Ectodermal cell (in vitro differentiated cells): Measurements from ENCODE around the gene SNTB2.

Source experiments
- H3K27ac ChIP-seq: 2 replicates; pipeline ENCODE4 v1.7.0; 2013; ENCODE audit warnings: mild to moderate bottlenecking, low read depth, low read length; ENCODE audit not compliant: insufficient read depth, poor library complexity, severe bottlenecking
- H3K27me3 ChIP-seq: 2 replicates; pipeline ENCODE4 v1.7.0; 2013; ENCODE audit warnings: mild to moderate bottlenecking, low read length; ENCODE audit not compliant: insufficient read depth, control insufficient read depth, poor library complexity, severe bottlenecking
- H3K36me3 ChIP-seq: one replicate; pipeline ENCODE4 v1.7.0; 2013; ENCODE audit warnings: low read length; ENCODE audit not compliant: control insufficient read depth, insufficient read depth
- H3K4me1 ChIP-seq: one replicate; pipeline ENCODE4 v1.7.0; 2013; ENCODE audit warnings: low read length; ENCODE audit not compliant: control insufficient read depth, insufficient read depth
- H3K4me3 ChIP-seq: 2 replicates; pipeline ENCODE4 v1.7.0; 2013; ENCODE audit warnings: low read depth, low read length, control low read depth; ENCODE audit not compliant: insufficient read depth
- H3K9me3 ChIP-seq: 2 replicates; pipeline ENCODE4 v1.7.0; 2013; ENCODE audit warnings: mild to moderate bottlenecking, low read length, moderate library complexity; ENCODE audit not compliant: control insufficient read depth
- WGBS, 2 experiments: methylation state at CpG; one replicate each; pipeline ENCODE4 v1.1.7; 2013; ENCODE audit warnings: missing lambda C conversion rate in 2 of 2; 5-methylcytosine and 5-hydroxymethylcytosine counted together

The SNTB2 gene

GRCh38 chr16:69233124-69233523 is 46.2 kb downstream of the SNTB2 start:
- Histone ChIP-seq H3K27ac (no peak overlapping the region), H3K4me3 (no peak overlapping the region)

GRCh38 chr16:69234460-69234859 is 47.5 kb downstream of the SNTB2 start:
- Histone ChIP-seq H3K27me3 (no peaks in the 10 kb centered on the region), H3K4me1 (no peaks in the 10 kb centered on the region), H3K36me3 (no peaks in the 10 kb centered on the region), H3K4me3 (no peak overlapping the region), H3K9me3 (no peaks in the 10 kb centered on the region), H3K27ac (no peak overlapping the region)
- WGBS, 2 experiments = 88 to 92% methylated on average over 3 of the region's 3 CpGs

More at GRCh38 chr16:69233124-69233523, 46.2 kb downstream of the SNTB2 start:
- H3K27me3 ChIP-seq = no peaks in the 10 kb centered on the region
- H3K9me3 ChIP-seq = no peaks in the 10 kb centered on the region
- H3K4me1 ChIP-seq = no peaks in the 10 kb centered on the region
- no peaks in the 10 kb centered on the region for H3K36me3 ChIP-seq

- H3K4me1 ChIP-seq = no peaks in the 10 kb centered on the region
- no peaks in the 10 kb centered on the region for H3K9me3 ChIP-seq
- H3K27ac ChIP-seq = no peak overlapping the region
- no peak overlapping the region for H3K4me3 ChIP-seq
- H3K27me3 ChIP-seq = no peaks in the 10 kb centered on the region
- H3K36me3 ChIP-seq = no peaks in the 10 kb centered on the region
Observed at GRCh38 chr16:69236319-69236718, 49.4 kb downstream of the SNTB2 start.

GRCh38 chr16:69237296-69237695 is 50.3 kb downstream of the SNTB2 start:
- Histone ChIP-seq H3K27me3 (no peaks in the 10 kb centered on the region), H3K4me3 (no peak overlapping the region), H3K27ac (no peak overlapping the region), H3K9me3 (no peaks in the 10 kb centered on the region), H3K4me1 (no peaks in the 10 kb centered on the region), H3K36me3 (no peaks in the 10 kb centered on the region)
- WGBS, 2 experiments = 88 to 93% methylated on average over 3 of the region's 3 CpGs

GRCh38 chr16:69239851-69240250 is 52.9 kb downstream of the SNTB2 start:
- Histone ChIP-seq H3K27ac (no peak overlapping the region), H3K4me1 (no peaks in the 10 kb centered on the region), H3K9me3 (no peaks in the 10 kb centered on the region), H3K36me3 (no peaks in the 10 kb centered on the region), H3K4me3 (no peak overlapping the region), H3K27me3 (no peaks in the 10 kb centered on the region)
- 100% methylated on average over 1 of the region's 1 CpG; no CpG with 5 or more reads in 1 of the 2 experiments for WGBS, 2 experiments

GRCh38 chr16:69240331-69240730 is 53.4 kb downstream of the SNTB2 start:
- no peak overlapping the region for H3K4me3 ChIP-seq
- H3K9me3 ChIP-seq = no peaks in the 10 kb centered on the region
- no peaks in the 10 kb centered on the region for H3K4me1 ChIP-seq
- H3K27ac ChIP-seq = no peak overlapping the region
- WGBS, 2 experiments = 94 to 99% methylated on average over 2 of the region's 2 CpGs
- no peaks in the 10 kb centered on the region for H3K27me3 ChIP-seq
- H3K36me3 ChIP-seq = no peaks in the 10 kb centered on the region

GRCh38 chr16:69241926-69242325 is 55.0 kb downstream of the SNTB2 start:
- Histone ChIP-seq H3K27ac (no peak overlapping the region), H3K4me1 (no peaks in the 10 kb centered on the region), H3K9me3 (no peaks in the 10 kb centered on the region), H3K36me3 (no peaks in the 10 kb centered on the region), H3K4me3 (no peak overlapping the region), H3K27me3 (no peaks in the 10 kb centered on the region)
- WGBS, 2 experiments = 91 to 93% methylated on average over 4 of the region's 4 CpGs

- Histone ChIP-seq H3K27me3 (no peaks in the 10 kb centered on the region), H3K4me3 (no peak overlapping the region)
- 100% methylated on average over 1 to 2 of the region's 2 CpGs for whole genome bisulfite sequencing, 2 experiments
Observed at GRCh38 chr16:69243479-69243878, 56.5 kb downstream of the SNTB2 start.

GRCh38 chr16:69244336-69244735 is 57.4 kb downstream of the SNTB2 start:
- no peak overlapping the region for H3K4me3 ChIP-seq
- H3K9me3 ChIP-seq = no peaks in the 10 kb centered on the region
- no peaks in the 10 kb centered on the region for H3K27me3 ChIP-seq
- H3K27ac ChIP-seq = no peak overlapping the region
- peaks cover 4% of the 10 kb centered on the region for H3K36me3 ChIP-seq
- 82 to 88% methylated on average over 1 of the region's 1 CpG for WGBS, 2 experiments
- no peaks in the 10 kb centered on the region for H3K4me1 ChIP-seq

More at GRCh38 chr16:69243479-69243878, 56.5 kb downstream of the SNTB2 start:
- Histone ChIP-seq H3K9me3 (no peaks in the 10 kb centered on the region), H3K4me1 (no peaks in the 10 kb centered on the region), H3K27ac (no peak overlapping the region), H3K36me3 (peaks cover 4% of the 10 kb centered on the region)

- 99 to 100% methylated on average over 3 of the region's 3 CpGs for WGBS, 2 experiments
- peaks cover 4% of the 10 kb centered on the region for H3K36me3 ChIP-seq
- no peaks in the 10 kb centered on the region for H3K27me3 ChIP-seq
Observed at GRCh38 chr16:69250081-69250480, 63.1 kb downstream of the SNTB2 start.

GRCh38 chr16:69253870-69254341 is 66.9 kb downstream of the SNTB2 start:
- Histone ChIP-seq H3K27ac (no peak overlapping the region), H3K36me3 (no peaks in the 10 kb centered on the region), H3K27me3 (no peaks in the 10 kb centered on the region), H3K4me3 (no peak overlapping the region), H3K9me3 (no peaks in the 10 kb centered on the region), H3K4me1 (no peaks in the 10 kb centered on the region)
- WGBS, 2 experiments = 93 to 94% methylated on average over 5 of the region's 5 CpGs

More at GRCh38 chr16:69250081-69250480, 63.1 kb downstream of the SNTB2 start:
- Histone ChIP-seq H3K4me3 (no peak overlapping the region), H3K4me1 (no peaks in the 10 kb centered on the region), H3K27ac (no peak overlapping the region), H3K9me3 (no peaks in the 10 kb centered on the region)
